Activated T-cell treated with anti-CD3 and anti-CD28 coated beads, Interleukin-2, amount 50 U/mL, for 48 hours (primary cell): Measurements from ENCODE around the gene PDZRN3.

ENCODE experiments used
- DNase-seq, 2 experiments: peaks; one replicate each; pipeline ENCODE4 v3.0.0-alpha.2; 2020

The PDZRN3 gene

DNA sequence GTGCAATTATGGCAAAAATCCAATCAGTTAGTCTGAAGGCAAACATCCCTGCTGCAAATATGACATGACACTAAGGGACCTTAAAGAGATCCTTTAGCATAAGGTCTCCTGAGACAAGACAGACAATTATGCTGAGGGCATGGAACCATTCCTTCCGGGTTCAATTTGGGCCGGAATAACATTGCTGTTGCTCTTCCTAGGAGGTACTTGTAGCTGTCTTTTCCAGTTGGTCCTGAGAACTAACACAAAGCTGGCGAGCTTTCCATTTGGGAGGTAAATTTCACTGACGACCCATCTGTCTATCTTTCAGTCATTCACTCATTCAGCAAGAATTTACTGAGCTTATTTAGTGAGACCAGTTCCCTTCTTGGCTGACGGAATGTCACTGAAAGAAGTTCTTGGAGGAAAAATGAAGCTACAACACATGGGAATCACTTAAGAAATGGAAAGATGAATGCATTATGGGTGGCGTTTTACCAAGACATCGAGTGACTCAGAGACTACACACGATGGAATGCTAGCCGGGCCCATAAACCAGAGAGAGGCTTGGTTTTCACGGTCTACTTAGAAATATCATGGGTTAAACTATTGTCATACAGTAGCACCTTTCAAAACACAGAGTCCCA, 215.5 kb downstream of the PDZRN3 start:
- DNase-seq, result no peak

DNA sequence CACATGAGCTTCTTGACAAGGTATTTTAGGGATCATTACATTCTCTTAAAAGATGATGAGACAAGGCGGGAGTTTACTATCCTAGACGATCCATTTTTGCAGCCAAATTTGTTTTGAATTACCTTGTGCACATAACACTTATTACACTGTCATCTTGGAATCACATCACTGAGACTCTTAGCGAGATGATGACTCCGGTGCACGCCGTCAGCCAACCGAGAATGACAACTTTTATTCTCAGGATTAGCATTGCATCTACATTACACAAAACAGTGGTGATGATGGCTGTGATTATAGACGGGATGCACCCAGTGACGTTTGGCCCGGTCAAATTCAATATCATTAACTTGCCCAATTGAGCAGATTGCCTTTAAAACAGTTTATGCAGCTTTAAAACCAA, 216.1 kb downstream of the PDZRN3 start:
- DNase-seq, result no peak

DNA sequence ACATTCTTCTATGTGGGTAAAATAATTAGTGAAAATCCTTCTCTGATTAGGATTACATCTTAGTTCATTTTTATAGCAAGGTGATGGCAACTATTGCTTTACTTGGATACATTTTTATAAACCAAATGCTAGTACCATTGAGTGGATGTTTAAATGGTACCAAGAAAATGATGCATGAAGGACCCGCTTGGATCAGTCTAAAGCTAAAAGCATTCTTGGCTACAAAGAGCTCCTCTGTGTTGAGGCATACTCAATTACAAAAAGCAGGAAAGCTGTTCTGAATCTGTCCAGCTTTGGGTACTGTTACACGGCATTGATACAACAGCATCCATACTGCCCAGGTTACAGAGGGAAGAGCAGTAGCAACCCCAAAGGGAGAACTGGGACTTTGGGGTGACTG, 217.2 kb downstream of the PDZRN3 start:
- no peak for DNase-seq

- DNase-seq, result no peak
Measured at GRCh38 chr3:73405853-73406252, 218.9 kb downstream of the PDZRN3 start.

DNA sequence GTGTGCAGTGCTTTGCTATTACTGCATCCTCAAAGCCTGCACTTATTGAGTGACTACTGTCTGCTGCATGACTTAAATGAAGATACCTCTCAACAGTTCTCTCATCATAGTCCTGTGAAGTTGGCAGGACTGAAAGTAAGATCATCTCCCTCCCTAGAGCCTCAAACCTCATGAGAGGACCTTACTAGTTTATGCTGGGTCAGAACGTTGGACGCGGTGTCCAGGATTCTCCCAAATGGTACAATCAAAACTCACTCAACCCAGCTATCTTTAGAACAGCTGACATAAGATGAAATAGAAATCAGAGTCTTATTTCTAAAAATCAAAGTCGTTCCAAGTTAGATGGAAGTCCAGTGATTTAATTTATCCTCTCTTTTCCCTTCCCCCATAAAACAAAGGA, 219.7 kb downstream of the PDZRN3 start:
- no peak for DNase-seq

- DNase-seq, result no peak
Measured at GRCh38 chr3:73404435-73404834, 220.3 kb downstream of the PDZRN3 start.

DNA sequence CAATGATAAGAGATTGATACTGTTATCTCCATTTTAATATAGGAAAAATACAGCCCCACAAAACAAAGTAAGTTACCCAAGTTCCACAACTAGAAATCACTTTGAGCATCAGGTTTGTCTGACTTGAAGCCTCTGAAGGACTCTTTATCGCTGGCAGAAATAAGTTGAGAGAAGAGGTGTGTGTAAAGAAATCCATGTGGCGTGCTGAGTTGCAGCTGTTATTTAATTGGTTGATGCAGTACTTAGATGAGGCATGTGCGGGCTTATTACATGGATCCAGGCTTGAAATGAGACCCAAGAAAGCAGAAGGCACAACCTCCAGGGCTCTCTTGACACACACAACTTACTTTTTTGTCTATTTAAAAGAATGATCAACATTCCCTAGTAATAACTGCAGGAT, 221.3 kb downstream of the PDZRN3 start:
- DNase-seq, result no peak

DNA sequence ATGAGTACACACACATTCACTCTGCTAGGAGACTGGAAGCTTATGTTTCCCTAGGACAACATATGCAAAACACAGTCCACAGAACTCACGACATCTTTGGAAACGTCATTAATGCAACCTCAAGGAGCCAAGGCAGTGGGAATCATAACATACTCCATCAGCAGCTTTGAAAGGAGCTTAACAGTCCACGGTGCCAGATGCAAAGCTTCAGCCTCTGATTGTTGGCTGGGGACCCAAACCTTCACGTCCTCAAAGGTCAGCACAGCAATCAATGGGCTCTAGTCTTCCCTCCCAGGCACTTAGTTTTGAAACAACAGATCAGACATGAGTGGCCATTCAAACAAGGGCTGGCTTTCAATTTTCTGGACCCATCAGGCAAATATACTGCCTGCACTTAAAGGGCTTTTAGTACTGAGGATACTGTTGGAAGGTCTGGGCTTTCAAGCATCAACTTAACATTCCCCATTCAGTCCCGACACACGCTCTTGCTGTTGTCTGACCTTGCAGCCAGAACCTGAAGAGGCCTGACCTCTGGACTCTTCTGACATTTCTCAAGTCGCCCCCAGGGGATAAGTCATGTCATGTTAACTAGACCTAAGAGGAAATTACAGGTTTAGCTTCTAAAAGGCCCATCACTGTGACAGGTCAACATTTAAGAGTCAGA, 223.0 kb downstream of the PDZRN3 start:
- DNase-seq, result no peak

- DNase-seq, result no peak
Measured at GRCh38 chr3:73401059-73401458, 223.7 kb downstream of the PDZRN3 start.

DNA sequence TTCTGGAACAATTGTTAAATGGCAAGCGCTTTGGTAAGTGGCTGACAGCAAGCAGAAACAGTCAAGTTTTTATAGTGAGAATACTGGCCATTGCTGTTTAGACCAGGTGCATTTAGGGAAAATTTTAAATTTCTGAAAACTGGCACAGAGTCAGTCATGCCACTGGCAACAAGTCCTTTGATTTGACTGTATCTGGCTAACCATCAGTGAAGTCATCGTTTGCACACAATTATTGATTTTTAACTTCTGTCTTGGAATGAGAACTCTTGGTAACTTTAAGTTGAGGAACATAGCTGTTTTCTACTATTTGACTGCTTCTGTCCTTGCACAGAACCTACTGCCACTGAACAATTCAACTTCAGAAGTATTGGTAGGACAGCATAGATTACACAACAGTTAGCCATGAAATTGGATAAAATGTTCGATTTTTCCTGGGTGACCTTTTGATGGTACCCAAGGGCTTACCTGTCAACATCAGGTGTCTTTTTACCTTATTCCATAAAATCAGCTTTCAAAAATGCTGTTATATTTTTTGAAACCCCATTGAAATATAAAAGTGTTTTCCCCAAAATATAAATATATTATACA, 225.0 kb downstream of the PDZRN3 start:
- DNase-seq, result no peak

DNA sequence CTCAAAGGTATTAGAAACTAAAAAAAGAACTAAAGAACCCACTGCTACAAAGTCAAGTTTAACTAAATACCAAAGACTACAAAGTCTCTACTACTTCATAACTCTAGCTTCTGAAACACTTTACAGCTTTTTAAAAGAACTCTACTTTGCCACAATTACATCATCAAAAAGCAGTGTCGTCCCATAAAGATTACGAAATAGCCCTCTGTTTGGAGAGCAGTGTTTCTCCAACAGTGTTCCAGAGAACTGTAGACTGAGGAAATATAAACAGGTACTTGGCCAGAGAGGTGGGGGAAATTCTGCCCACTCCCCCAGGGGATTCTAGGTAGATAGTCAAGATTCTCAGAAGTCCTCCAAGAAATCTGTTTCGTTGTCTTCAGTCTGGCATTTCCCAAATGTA, 225.6 kb downstream of the PDZRN3 start:
- no peak for DNase-seq

DNA sequence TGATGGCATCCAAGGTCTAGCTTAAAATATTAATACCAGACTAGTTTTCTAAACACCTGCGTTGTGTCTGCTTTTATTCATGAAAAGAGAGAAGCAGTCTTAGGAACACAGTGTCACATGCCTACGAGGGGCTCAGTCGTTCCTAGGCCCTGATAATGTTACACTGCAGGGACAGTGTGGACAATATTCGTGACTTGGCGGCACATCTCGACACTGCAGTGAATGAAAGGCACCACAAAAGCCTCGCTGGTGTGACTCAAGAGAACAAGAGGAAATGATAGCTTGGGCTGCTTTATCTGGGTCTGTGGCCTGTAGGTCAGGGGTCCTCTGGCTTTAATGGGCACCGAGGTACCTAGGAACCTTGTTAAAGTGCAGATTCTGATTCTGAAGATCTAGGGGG, 226.7 kb downstream of the PDZRN3 start:
- no peak for DNase-seq

GRCh38 chr3:73394240-73394639, 230.5 kb downstream of the PDZRN3 start:
- no peak for DNase-seq

- no peak for DNase-seq
Measured at GRCh38 chr3:73393005-73393404, 231.7 kb downstream of the PDZRN3 start.

GRCh38 chr3:73391984-73392383, 232.8 kb downstream of the PDZRN3 start:
- no peak for DNase-seq

GRCh38 chr3:73389928-73390327, 234.8 kb downstream of the PDZRN3 start:
- DNase-seq, result no peak

DNA sequence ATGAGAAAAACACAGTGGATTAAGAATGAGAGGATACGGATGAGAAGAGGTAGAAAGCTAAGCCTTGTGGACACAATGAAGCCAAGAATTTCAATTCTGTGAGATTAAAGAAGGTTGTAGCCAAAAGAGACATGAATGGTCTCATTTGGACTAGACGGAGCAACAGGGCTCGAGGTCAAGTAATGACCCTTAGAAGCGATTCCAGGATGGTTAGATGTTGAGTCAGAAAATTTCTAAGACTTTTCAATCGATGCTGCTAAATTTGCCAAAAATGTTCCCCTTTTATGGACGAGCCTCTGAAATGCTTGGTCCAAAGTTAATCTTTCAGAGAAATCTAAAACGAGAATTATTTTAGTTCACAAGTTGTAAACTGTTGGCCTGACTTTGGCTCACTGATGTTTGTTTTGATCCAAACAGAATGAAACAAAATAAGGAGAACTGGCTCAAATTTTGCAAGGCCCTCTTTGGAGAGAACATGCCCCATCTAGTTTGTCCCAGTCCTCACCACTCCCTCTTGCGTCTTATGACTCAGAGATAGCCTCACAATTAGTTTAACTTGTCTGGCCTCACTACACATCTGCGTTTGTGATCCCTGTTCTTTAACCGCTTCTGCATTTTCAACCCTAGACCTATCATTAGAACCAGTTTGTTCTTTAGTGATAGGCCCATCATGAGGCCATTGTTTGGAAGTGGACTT, 235.5 kb downstream of the PDZRN3 start:
- DNase-seq, result no peak

DNA sequence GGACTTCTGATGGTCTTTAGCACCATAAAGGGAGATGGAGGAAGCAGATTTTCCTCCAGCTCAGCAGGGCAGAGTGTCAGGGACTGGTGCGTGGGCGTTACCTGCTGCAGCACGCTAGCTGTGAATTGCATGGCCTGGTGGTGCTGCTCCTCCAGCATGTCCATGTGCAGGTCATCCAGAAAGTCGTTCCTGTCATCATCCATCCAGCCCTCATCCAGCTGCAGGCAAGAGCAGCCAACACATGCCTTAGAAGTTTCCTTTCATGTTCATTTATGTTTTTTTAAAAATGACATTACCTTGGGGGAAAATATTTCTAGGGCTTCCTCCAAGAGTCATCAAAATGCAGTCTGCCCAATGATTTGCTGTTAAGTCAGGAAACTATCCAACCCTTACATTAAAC, 239.2 kb downstream of the PDZRN3 start:
- DNase-seq, result no peak

- no peak for DNase-seq
Measured at GRCh38 chr3:73384091-73384906, 240.4 kb downstream of the PDZRN3 start.

GRCh38 chr3:73383470-73384049, 241.2 kb downstream of the PDZRN3 start:
- no peak for DNase-seq

DNA sequence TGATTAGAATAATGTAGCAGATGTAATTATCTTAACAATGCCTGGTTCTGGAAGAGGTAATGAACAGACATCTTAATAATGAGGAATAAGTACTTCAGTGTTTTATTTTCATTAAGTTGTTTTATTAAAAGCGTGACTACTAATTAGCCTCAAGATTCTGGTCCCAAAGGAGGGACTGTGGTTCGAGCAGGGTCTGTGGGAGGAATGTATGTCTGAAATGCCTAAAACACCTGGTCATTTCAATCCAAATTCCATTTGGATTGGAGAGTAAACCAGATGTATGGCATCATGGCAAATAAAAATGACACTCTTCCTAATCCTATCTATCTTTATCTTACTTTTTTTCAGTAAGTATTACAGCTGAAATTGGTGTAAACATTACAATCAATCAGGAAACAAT, 243.2 kb downstream of the PDZRN3 start:
- no peak for DNase-seq

DNA sequence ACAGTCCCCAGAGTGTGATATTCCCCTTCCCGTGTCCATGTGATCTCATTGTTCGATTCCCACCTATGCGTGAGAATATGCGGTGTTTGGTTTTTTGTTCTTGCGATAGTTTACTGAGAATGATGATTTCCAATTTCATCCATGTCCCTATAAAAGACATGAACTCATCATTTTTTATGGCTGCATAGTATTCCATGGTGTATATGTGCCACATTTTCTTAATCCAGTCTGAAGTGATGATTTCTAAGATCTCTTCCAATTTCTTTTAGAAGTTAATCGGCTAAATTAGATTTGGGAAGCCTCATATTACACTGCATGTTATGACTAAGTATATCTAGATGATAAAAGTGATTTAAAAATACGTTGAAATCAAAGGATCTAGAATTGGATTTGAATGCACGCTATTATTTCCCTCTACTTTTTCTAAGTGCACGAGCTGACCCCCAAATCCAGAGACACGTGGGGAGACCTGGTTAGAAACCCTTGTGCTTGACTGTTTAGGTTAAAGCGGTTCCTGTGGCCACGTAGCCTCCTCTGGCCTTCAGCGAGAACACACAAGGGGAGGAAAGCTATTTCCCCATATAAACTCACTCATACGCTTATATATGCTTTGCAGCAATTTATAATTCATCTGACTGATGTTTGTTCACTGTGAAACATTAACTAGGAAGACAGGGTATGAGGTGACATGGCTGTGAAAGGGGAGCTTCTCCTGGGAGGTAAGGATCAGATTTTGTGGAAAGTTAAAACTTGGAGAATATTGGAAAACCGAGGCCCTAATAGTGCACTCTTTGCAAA, 243.8 kb downstream of the PDZRN3 start:
- DNase-seq, result no peak
